DND-41 (cell line): ENCODE data around the gene CHAC1.

Experiments used
- ATAC-seq: fragments of 200-7000 bp; cut with Tn5 transposase; 3 replicates; pipeline ENCODE4 v1.9.1; 2021; ENCODE audit warnings: low read depth; ENCODE audit not compliant: insufficient read depth
- DNase-seq: peaks from one replicate; pipeline ENCODE4 v3.0.0-alpha.2; 2020
- H2AFZ ChIP-seq: 2 replicates; pipeline ENCODE4 v1.6.0; 2012; ENCODE audit warnings: low read depth, low read length
- H3K27ac ChIP-seq: 2 replicates; pipeline ENCODE4 v1.5.1; 2012; ENCODE audit warnings: low read length, inconsistent platforms
- H3K27me3 ChIP-seq: fragments of 200-600 bp; sonication (generic); 2 replicates; pipeline ENCODE4 v1.6.0; 2012; ENCODE audit warnings: low read length, mild to moderate bottlenecking, inconsistent platforms; ENCODE audit not compliant: insufficient read depth, poor library complexity
- H3K36me3 ChIP-seq: 2 replicates; pipeline ENCODE4 v1.5.1; 2012; ENCODE audit warnings: low read length, inconsistent platforms; ENCODE audit not compliant: insufficient read depth
- H3K4me1 ChIP-seq: 2 replicates; pipeline ENCODE4 v1.5.1; 2012; ENCODE audit warnings: mild to moderate bottlenecking, low read length; ENCODE audit not compliant: insufficient read depth
- H3K4me2 ChIP-seq: 2 replicates; pipeline ENCODE4 v1.6.0; 2012; ENCODE audit warnings: mild to moderate bottlenecking, moderate library complexity, low read length, inconsistent platforms; ENCODE audit not compliant: insufficient read depth
- H3K4me3 ChIP-seq, 2 experiments: fragments of 200-600 bp in 1 of 2; shearing (Covaris generic) in 1 of 2; 2 replicates each; pipeline ENCODE4 v1.5.1; 2012 to 2016; ENCODE audit warnings: inconsistent platforms in 2 of 2, low read length in 2 of 2, mild to moderate bottlenecking in 2 of 2, low read depth in 1 of 2, moderate library complexity in 1 of 2
- H3K79me2 ChIP-seq: 2 replicates; pipeline ENCODE4 v1.6.0; 2012; ENCODE audit warnings: low read length, inconsistent platforms; ENCODE audit not compliant: insufficient read depth
- H3K9ac ChIP-seq: 2 replicates; pipeline ENCODE4 v1.6.0; 2012; ENCODE audit warnings: low read depth, mild to moderate bottlenecking, inconsistent platforms, low read length, moderate library complexity
- H3K9me3 ChIP-seq: 2 replicates; pipeline ENCODE4 v1.5.1; 2012; ENCODE audit warnings: low read length, moderate library complexity, mild to moderate bottlenecking, inconsistent platforms; ENCODE audit not compliant: insufficient read depth, severe bottlenecking
- H4K20me1 ChIP-seq: 2 replicates; pipeline ENCODE4 v1.6.0; 2012; ENCODE audit warnings: low read length; ENCODE audit not compliant: insufficient read depth
- EZH2 ChIP-seq: IDR thresholded peaks from 3 replicates; pipeline ENCODE4 v1.6.1; 2012; ENCODE audit warnings: borderline replicate concordance, low read depth, mild to moderate bottlenecking, moderate library complexity, low read length, inconsistent platforms; ENCODE audit not compliant: severe bottlenecking
- TF ChIP-seq, protein P1 (sequence below): IDR thresholded peaks from 2 replicates; pipeline ENCODE4 v1.5.1; 2012; ENCODE audit warnings: borderline replicate concordance, low read length, moderate library complexity, mild to moderate bottlenecking; ENCODE audit not compliant: poor library complexity, severe bottlenecking; ENCODE audit errors: extremely low read depth

Gene CHAC1

DNA sequence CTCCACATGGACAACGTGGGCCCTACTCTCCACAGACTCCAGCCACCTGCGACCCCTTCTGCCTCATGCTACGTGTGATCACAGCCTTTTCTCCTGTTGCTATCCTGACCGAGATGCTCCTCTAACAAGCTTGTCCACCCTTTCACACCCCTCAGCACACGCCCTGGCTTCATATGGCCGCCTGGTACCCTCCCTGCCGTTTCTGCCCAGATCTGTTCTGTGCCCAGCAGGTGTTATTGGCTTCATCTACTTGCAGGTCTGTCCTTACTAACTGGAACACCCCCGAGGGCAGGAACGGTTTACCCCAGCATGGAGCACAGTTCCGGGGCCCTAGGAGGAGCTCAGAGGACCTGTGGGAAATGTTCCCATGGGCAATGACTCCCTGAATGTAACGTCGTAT lies 9.9 kb downstream of the CHAC1 start:
- no peak overlapping the region for H3K9ac ChIP-seq

DNA sequence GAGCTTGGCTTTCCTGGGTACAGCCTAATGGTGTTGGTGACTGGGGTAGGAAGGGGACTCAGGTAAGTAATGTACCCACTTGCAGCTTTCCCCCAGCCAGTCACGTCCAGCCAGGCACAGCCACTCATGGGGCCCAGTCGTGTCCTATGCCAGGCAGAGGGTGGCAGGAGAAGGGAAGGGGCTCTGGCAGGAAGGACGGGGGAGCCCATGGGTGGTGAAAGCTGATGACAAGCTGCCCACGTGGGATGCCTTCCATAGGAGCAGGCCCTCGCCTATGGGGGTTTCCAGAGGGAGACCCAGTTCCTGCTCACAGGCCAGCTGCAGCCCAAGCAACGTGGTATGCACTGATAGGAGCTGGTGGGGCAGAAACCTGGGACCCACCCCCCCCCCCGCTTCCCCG lies 10.7 kb downstream of the CHAC1 start:
- Histone ChIP-seq H2AFZ (no peak overlapping the region), H3K9ac (no peak overlapping the region), H3K4me3 (no peak overlapping the region), H3K9me3 (no peaks in the 10 kb centered on the region), H3K27me3 (no peaks in the 10 kb centered on the region), H3K36me3 (no peaks in the 10 kb centered on the region), H3K4me2 (no peak overlapping the region), H3K4me1 (no peaks in the 10 kb centered on the region), H3K27ac (no peak overlapping the region), H4K20me1 (no peaks in the 10 kb centered on the region), H3K79me2 (no peaks in the 10 kb centered on the region)
- TF ChIP-seq, protein P1, sequence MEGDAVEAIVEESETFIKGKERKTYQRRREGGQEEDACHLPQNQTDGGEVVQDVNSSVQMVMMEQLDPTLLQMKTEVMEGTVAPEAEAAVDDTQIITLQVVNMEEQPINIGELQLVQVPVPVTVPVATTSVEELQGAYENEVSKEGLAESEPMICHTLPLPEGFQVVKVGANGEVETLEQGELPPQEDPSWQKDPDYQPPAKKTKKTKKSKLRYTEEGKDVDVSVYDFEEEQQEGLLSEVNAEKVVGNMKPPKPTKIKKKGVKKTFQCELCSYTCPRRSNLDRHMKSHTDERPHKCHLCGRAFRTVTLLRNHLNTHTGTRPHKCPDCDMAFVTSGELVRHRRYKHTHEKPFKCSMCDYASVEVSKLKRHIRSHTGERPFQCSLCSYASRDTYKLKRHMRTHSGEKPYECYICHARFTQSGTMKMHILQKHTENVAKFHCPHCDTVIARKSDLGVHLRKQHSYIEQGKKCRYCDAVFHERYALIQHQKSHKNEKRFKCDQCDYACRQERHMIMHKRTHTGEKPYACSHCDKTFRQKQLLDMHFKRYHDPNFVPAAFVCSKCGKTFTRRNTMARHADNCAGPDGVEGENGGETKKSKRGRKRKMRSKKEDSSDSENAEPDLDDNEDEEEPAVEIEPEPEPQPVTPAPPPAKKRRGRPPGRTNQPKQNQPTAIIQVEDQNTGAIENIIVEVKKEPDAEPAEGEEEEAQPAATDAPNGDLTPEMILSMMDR = no peak
- TF ChIP-seq EZH2 = no peak
- no peak for DNase-seq
- no peak for ATAC-seq

More for the DNA sequence above, 9.9 kb downstream of the CHAC1 start:
- no peak for TF ChIP-seq EZH2
- TF ChIP-seq, protein P1 = no peak
- no peaks in the 10 kb centered on the region for H3K9me3 ChIP-seq
- H3K36me3 ChIP-seq = no peaks in the 10 kb centered on the region
- H3K4me3 ChIP-seq = no peak overlapping the region
- no peak overlapping the region for H3K27ac ChIP-seq
- no peaks in the 10 kb centered on the region for H3K27me3 ChIP-seq
- no peaks in the 10 kb centered on the region for H3K79me2 ChIP-seq
- H3K4me1 ChIP-seq = no peaks in the 10 kb centered on the region
- H2AFZ ChIP-seq = no peak overlapping the region
- no peak overlapping the region for H3K4me2 ChIP-seq
- H4K20me1 ChIP-seq = no peaks in the 10 kb centered on the region
- ATAC-seq (no peak), DNase-seq (no peak)

DNA sequence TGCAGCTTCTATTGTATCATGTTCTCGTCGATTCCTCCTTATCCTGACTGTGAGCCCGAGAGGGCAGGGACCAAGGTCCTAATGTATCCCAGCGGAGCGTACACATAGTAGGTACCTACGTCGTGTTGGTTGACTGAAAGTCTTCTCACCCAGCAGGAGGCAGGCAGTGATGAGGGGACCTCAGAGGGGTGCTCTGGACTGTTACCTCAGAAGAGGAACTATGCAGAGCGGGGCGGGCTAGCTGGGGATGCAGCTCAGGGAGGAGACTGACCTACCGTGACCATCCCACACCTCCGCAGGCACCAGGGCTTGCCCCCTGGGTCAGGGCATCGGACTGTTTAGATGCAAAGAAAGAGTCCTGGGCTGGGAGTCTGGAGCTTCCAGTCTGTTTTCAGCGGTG lies 11.4 kb downstream of the CHAC1 start:
- H3K4me3 ChIP-seq = no peak overlapping the region
- H3K36me3 ChIP-seq = no peaks in the 10 kb centered on the region
- TF ChIP-seq, protein P1 = no peak
- no peak for TF ChIP-seq EZH2
- DNase-seq = no peak
- H3K4me1 ChIP-seq = no peaks in the 10 kb centered on the region
- H3K79me2 ChIP-seq = no peaks in the 10 kb centered on the region
- no peak overlapping the region for H3K9ac ChIP-seq
- no peak overlapping the region for H3K4me2 ChIP-seq
- H3K27ac ChIP-seq = no peak overlapping the region
- H2AFZ ChIP-seq = no peak overlapping the region
- no peaks in the 10 kb centered on the region for H4K20me1 ChIP-seq
- no peak for ATAC-seq
- H3K27me3 ChIP-seq = no peaks in the 10 kb centered on the region
- H3K9me3 ChIP-seq = no peaks in the 10 kb centered on the region
